Measurements from ENCODE around the gene SIPA1L3. TPM values are rescaled to one million over a fixed set of nuclear protein-coding genes. Genes with fewer than 3 reads are reported as not detected.

The SIPA1L3 gene
- total RNA-seq, 1 experiment from 2014 or later, result 125 TPM

DNA sequence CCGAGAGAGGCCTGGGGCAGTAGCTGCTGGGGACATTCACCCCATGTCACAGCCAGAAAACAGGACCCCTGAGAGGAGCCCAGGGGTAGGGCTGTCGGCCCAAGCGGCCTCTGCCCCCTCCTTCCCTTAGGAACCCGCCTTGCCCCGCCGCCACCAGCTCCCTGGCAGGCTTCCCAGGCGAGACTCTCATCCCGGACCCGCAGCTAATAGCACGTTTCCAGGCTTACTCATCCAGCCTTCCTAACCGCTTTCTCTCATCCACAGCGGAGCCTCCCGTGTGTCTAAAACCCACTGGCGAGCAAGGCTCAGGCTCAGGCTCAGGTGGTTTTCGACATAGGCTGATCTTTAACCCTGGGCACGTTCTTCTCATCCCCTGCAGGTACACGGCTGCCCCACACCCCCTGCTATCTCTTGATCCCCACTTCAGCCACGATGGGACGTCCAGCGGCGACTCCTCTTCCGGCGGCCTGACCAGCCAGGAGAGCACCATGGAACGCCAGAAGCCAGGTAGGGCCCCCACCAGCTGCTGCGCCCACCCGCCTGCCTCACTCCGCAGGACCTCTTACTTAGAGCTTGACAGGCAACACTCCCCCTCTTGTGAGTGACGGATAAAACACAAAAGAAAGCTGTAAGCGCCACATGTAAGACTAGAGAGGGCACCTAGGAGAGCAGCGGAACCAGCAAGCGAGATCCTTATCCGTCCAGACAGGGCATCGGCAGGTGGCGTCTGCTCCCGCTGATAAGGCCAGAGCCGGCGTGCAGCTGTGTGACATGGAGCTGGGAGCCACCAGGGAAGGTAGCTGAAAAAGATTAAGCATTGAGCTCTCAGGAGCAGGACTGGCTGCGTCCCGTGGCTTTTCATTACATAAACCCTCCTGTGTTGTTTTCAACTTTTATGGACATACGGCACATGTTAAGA is 245.7 kb downstream of the SIPA1L3 start:
- no peak for DNase-seq
- Mint-ChIP-seq H3K27me3 (ENCODE audit: insufficient read depth, unreplicated experiment) (no peaks in the 10 kb centered on the region), H3K4me3 (ENCODE audit: unreplicated experiment) (no peak overlapping the region), H3K9me3 (ENCODE audit: unreplicated experiment) (no peaks in the 10 kb centered on the region), H3K4me1 (ENCODE audit: low read depth, unreplicated experiment) (no peaks in the 10 kb centered on the region), H3K27ac (ENCODE audit: unreplicated experiment) (no peak overlapping the region), H3K36me3 (ENCODE audit: insufficient read depth, unreplicated experiment) (peaks cover 75% of the 10 kb centered on the region)
- peaks cover 8% of the 10 kb centered on the region for H3K36me3 ChIP-seq (ENCODE audit: control insufficient read depth, insufficient read depth, low read length)
- no peaks in the 10 kb centered on the region for H3K27me3 ChIP-seq (replicated peaks; ENCODE audit: control insufficient read depth, insufficient read depth, low read length)
- H3K4me1 ChIP-seq, result no peaks in the 10 kb centered on the region
- H3K4me3 ChIP-seq (ENCODE audit: low read depth, low read length), result no peak overlapping the region
- no peaks in the 10 kb centered on the region for H3K9me3 ChIP-seq
- intact Hi-C loops (cut with micrococcal nuclease; ENCODE audit: unreplicated experiment), result no loop called here
- BruUV-seq (replicated peaks), result no TSS peak
- POLR2A ChIA-PET, result no interaction called here
- no peak for TF ChIP-seq CTCF (IDR thresholded peaks at IDR 0.05; ENCODE audit: insufficient read depth in 1 of 2, low read depth in 1 of 2, low read length in 1 of 2, severe bottlenecking in 1 of 2, unreplicated experiment in 1 of 2)
- CTCF ChIA-PET, result interaction anchor here (0.9 kb wide), 1 partner anchor 9 kb away, joined by 4 read pairs; no protein-coding TSS in a partner anchor

GRCh38 chr19:38155453-38155852 is 248.4 kb downstream of the SIPA1L3 start:
- Mint-ChIP-seq H3K27ac (ENCODE audit: unreplicated experiment) (no peak overlapping the region), H3K4me3 (ENCODE audit: unreplicated experiment) (no peak overlapping the region), H3K4me1 (ENCODE audit: low read depth, unreplicated experiment) (no peaks in the 10 kb centered on the region), H3K9me3 (ENCODE audit: unreplicated experiment) (no peaks in the 10 kb centered on the region), H3K27me3 (ENCODE audit: insufficient read depth, unreplicated experiment) (no peaks in the 10 kb centered on the region), H3K36me3 (ENCODE audit: insufficient read depth, unreplicated experiment) (peaks cover 78% of the 10 kb centered on the region)
- ChIA-PET POLR2A (no interaction called here), CTCF (no interaction called here)
- Histone ChIP-seq H3K27me3 (replicated peaks; ENCODE audit: control insufficient read depth, insufficient read depth, low read length) (no peaks in the 10 kb centered on the region), H3K4me3 (ENCODE audit: low read depth, low read length) (no peak overlapping the region), H3K36me3 (ENCODE audit: control insufficient read depth, insufficient read depth, low read length) (peaks cover 13% of the 10 kb centered on the region), H3K4me1 (no peaks in the 10 kb centered on the region), H3K9me3 (no peaks in the 10 kb centered on the region)
- no TSS peak for BruUV-seq (replicated peaks)
- TF ChIP-seq CTCF (IDR thresholded peaks at IDR 0.05; ENCODE audit: insufficient read depth in 1 of 2, low read depth in 1 of 2, low read length in 1 of 2, severe bottlenecking in 1 of 2, unreplicated experiment in 1 of 2), result no peak
- no peak for DNase-seq
- intact Hi-C loops (cut with micrococcal nuclease; ENCODE audit: unreplicated experiment), result no loop called here

- TF ChIP-seq CTCF (IDR thresholded peaks at IDR 0.05; ENCODE audit: insufficient read depth in 1 of 2, low read depth in 1 of 2, low read length in 1 of 2, severe bottlenecking in 1 of 2, unreplicated experiment in 1 of 2), result no peak
- H3K27me3 ChIP-seq (replicated peaks; ENCODE audit: control insufficient read depth, insufficient read depth, low read length), result no peaks in the 10 kb centered on the region
- peaks cover 12% of the 10 kb centered on the region for H3K9me3 ChIP-seq
- no peak overlapping the region for H3K4me3 ChIP-seq (ENCODE audit: low read depth, low read length)
- peaks cover 20% of the 10 kb centered on the region for H3K36me3 ChIP-seq (ENCODE audit: control insufficient read depth, insufficient read depth, low read length)
- peaks cover 85% of the 10 kb centered on the region for H3K36me3 Mint-ChIP-seq (ENCODE audit: insufficient read depth, unreplicated experiment)
- ChIA-PET CTCF (no interaction called here), POLR2A (no interaction called here)
- no TSS peak for BruUV-seq (replicated peaks)
- no peak for DNase-seq
- no peak overlapping the region for H3K27ac Mint-ChIP-seq (ENCODE audit: unreplicated experiment)
- no peaks in the 10 kb centered on the region for H3K4me1 Mint-ChIP-seq (ENCODE audit: low read depth, unreplicated experiment)
- intact Hi-C loops (cut with micrococcal nuclease; ENCODE audit: unreplicated experiment), result no loop called here
- H3K4me1 ChIP-seq, result no peaks in the 10 kb centered on the region
- H3K9me3 Mint-ChIP-seq (ENCODE audit: unreplicated experiment), result no peaks in the 10 kb centered on the region
- H3K4me3 Mint-ChIP-seq (ENCODE audit: unreplicated experiment), result no peak overlapping the region
- no peaks in the 10 kb centered on the region for H3K27me3 Mint-ChIP-seq (ENCODE audit: insufficient read depth, unreplicated experiment)
Measured at GRCh38 chr19:38158730-38159129, 251.7 kb downstream of the SIPA1L3 start.
